Large intestine (tissue), 3 donors: ENCODE results near the gene SLC25A19. TPM values are rescaled to one million over a fixed set of nuclear protein-coding genes. Genes with fewer than 3 reads are reported as not detected.
"Not testable (repeated sequence)": the region's sequence is repeated elsewhere in the genome, so short reads cannot be mapped to it uniquely, and the experiment has no call there.

ENCODE experiments used
- DNase-seq, 2 donors: peaks; one replicate each; pipeline versions ENCODE4 v3.0.0 to v3.0.0-alpha.2; 2013
- H3K27ac ChIP-seq: one replicate; pipeline ENCODE4 v1.5.1; 2013; ENCODE audit warnings: low read length
- H3K27me3 ChIP-seq: 2 replicates; pipeline ENCODE4 v1.6.1; 2013; ENCODE audit warnings: low read length; ENCODE audit not compliant: control insufficient read depth, insufficient read depth
- H3K36me3 ChIP-seq: 2 replicates; pipeline ENCODE4 v1.6.1; 2013; ENCODE audit warnings: low read length; ENCODE audit not compliant: control insufficient read depth, insufficient read depth
- H3K4me1 ChIP-seq: one replicate; pipeline ENCODE4 v1.6.1; 2013; ENCODE audit warnings: low read length; ENCODE audit not compliant: control insufficient read depth, insufficient read depth
- H3K4me3 ChIP-seq: one replicate; pipeline ENCODE4 v1.5.1; 2013; ENCODE audit warnings: low read length
- H3K9me3 ChIP-seq: one replicate; pipeline ENCODE4 v1.6.1; 2013; ENCODE audit warnings: mild to moderate bottlenecking, low read depth, low read length, moderate library complexity; ENCODE audit not compliant: control insufficient read depth
- WGBS: methylation state at CpG from one replicate; pipeline ENCODE4 v1.1.5; 2013; ENCODE audit warnings: low lambda C conversion rate; ENCODE audit not compliant: insufficient coverage; 5-methylcytosine and 5-hydroxymethylcytosine counted together
- polyA plus RNA-seq: library from polyadenylated mRNA; unstranded; fragments of 120-200 nt; gene quantifications from one replicate; pipeline ENCODE4 v1.2.1, GENCODE V29; 2013

SLC25A19 gene
- polyA plus RNA-seq, 1 donor: 10.8 TPM

- H3K27me3 ChIP-seq, H3K4me1 ChIP-seq, H3K9me3 ChIP-seq, DNase-seq, H3K36me3 ChIP-seq, H3K27ac ChIP-seq, H3K4me3 ChIP-seq: not testable (repeated sequence)
- no CpG with 5 or more reads among the region's 4 CpGs for WGBS
Measured at GRCh38 chr17:75280189-75280588, 9.0 kb downstream of the SLC25A19 start.

GRCh38 chr17:75277664-75278071, 11.6 kb downstream of the SLC25A19 start:
- no peak for DNase-seq
- H3K27ac ChIP-seq: no peak overlapping the region
- H3K9me3 ChIP-seq: no peaks in the 10 kb centered on the region
- no peak overlapping the region for H3K4me3 ChIP-seq
- peaks cover 15% of the 10 kb centered on the region for H3K36me3 ChIP-seq
- WGBS: no CpG with 5 or more reads among the region's 6 CpGs
- no peaks in the 10 kb centered on the region for H3K27me3 ChIP-seq
- H3K4me1 ChIP-seq: no peaks in the 10 kb centered on the region

GRCh38 chr17:75273977-75274708, 15.1 kb downstream of the SLC25A19 start:
- DNase-seq: no peak
- no peak overlapping the region for H3K27ac ChIP-seq
- peaks cover 3% of the 10 kb centered on the region for H3K9me3 ChIP-seq
- no peak overlapping the region for H3K4me3 ChIP-seq
- peaks cover 18% of the 10 kb centered on the region for H3K4me1 ChIP-seq
- peaks cover 15% of the 10 kb centered on the region for H3K36me3 ChIP-seq
- H3K27me3 ChIP-seq: no peaks in the 10 kb centered on the region
- no CpG with 5 or more reads among the region's 7 CpGs for WGBS

- no CpG with 5 or more reads among the region's 3 CpGs for WGBS
- Histone ChIP-seq H3K4me1 (peaks cover 25% of the 10 kb centered on the region), H3K27me3 (no peaks in the 10 kb centered on the region), H3K27ac (no peak overlapping the region), H3K36me3 (peaks cover 11% of the 10 kb centered on the region), H3K4me3 (no peak overlapping the region), H3K9me3 (peaks cover 3% of the 10 kb centered on the region)
- no peak for DNase-seq
Measured at GRCh38 chr17:75272848-75273184, 16.4 kb downstream of the SLC25A19 start.

- WGBS: no CpG with 5 or more reads among the region's 24 CpGs
- peaks cover 3% of the 10 kb centered on the region for H3K9me3 ChIP-seq
- DNase-seq: no peak
- H3K4me3 ChIP-seq: peak overlapping the region; percentile 86
- peaks cover 10% of the 10 kb centered on the region for H3K36me3 ChIP-seq
- H3K27ac ChIP-seq: no peak overlapping the region
- peaks cover 30% of the 10 kb centered on the region for H3K4me1 ChIP-seq
- no peaks in the 10 kb centered on the region for H3K27me3 ChIP-seq
Measured at GRCh38 chr17:75271955-75272847, 17.0 kb downstream of the SLC25A19 start.

- Histone ChIP-seq H3K4me3 (peak overlapping the region; percentile 86), H3K4me1 (peaks cover 35% of the 10 kb centered on the region), H3K27me3 (no peaks in the 10 kb centered on the region), H3K27ac (peak overlapping the region; percentile 69), H3K9me3 (peaks cover 3% of the 10 kb centered on the region), H3K36me3 (peaks cover 18% of the 10 kb centered on the region)
- peak; percentile 71 to 86 for DNase-seq
- WGBS: no CpG with 5 or more reads among the region's 74 CpGs
Measured at GRCh38 chr17:75271233-75271954, 17.8 kb downstream of the SLC25A19 start.

GRCh38 chr17:75270966-75271232, 18.3 kb downstream of the SLC25A19 start, which contains the start of gene MIF4GD:
Gene MIF4GD (minus strand): TSS chr17:75271231. CDS start chr17:75270195, 1,036 bp downstream.
- Histone ChIP-seq H3K4me3 (peak within 1 kb of the TSS; percentile 100), H3K4me1 (peaks cover 35% of the 10 kb centered on the region)
- no CpG with 5 or more reads among the region's 39 CpGs for WGBS

GRCh38 chr17:75270218-75270965, 18.8 kb downstream of the SLC25A19 start:
- H3K9me3 ChIP-seq: peaks cover 3% of the 10 kb centered on the region
- H3K4me1 ChIP-seq: peaks cover 35% of the 10 kb centered on the region
- peak overlapping the region; percentile 97 for H3K27ac ChIP-seq
- WGBS: 0% methylated on average over 1 of the region's 47 CpGs
- H3K36me3 ChIP-seq: peaks cover 29% of the 10 kb centered on the region
- peak overlapping the region; percentile 100 for H3K4me3 ChIP-seq
- peak; percentile 56 to 85 for DNase-seq
- no peaks in the 10 kb centered on the region for H3K27me3 ChIP-seq

More at GRCh38 chr17:75270966-75271232, 18.3 kb downstream of the SLC25A19 start, which contains the start of gene MIF4GD:
- no peaks in the 10 kb centered on the region for H3K27me3 ChIP-seq
- DNase-seq: no peak
- H3K36me3 ChIP-seq: peaks cover 23% of the 10 kb centered on the region
- peaks cover 3% of the 10 kb centered on the region for H3K9me3 ChIP-seq
- H3K27ac ChIP-seq: peak within 1 kb of the TSS; percentile 97

GRCh38 chr17:75269844-75270217, 19.4 kb downstream of the SLC25A19 start:
- H3K27me3 ChIP-seq: no peaks in the 10 kb centered on the region
- no peak for DNase-seq
- H3K4me3 ChIP-seq: peak overlapping the region; percentile 100
- peaks cover 35% of the 10 kb centered on the region for H3K4me1 ChIP-seq
- no CpG with 5 or more reads among the region's 6 CpGs for WGBS
- H3K27ac ChIP-seq: peak overlapping the region; percentile 97
- H3K36me3 ChIP-seq: peaks cover 30% of the 10 kb centered on the region
- H3K9me3 ChIP-seq: peaks cover 3% of the 10 kb centered on the region
